ENCODE results near the gene SYMPK.

Gene SYMPK

GRCh38 chr19:45785781-45786532 lies 77.0 kb downstream of the SYMPK start:
- no peak for DNase-seq (ENCODE audit: low read depth, low spot score)
- H3K27ac ChIP-seq = no peak overlapping the region

- DNase-seq (ENCODE audit: low read depth, low spot score) = no peak
- no peak overlapping the region for H3K27ac ChIP-seq
Measured at GRCh38 chr19:45785097-45785496, 77.8 kb downstream of the SYMPK start.

- H3K27ac ChIP-seq = no peak overlapping the region
- no peak for DNase-seq (ENCODE audit: low read depth, low spot score)
Measured at GRCh38 chr19:45784096-45784495, 78.9 kb downstream of the SYMPK start.

GRCh38 chr19:45782820-45783785 lies 79.8 kb downstream of the SYMPK start:
- H3K27ac ChIP-seq = peak overlapping the region; percentile 24
- DNase-seq (ENCODE audit: low read depth, low spot score) = no peak

GRCh38 chr19:45782162-45782691 lies 80.7 kb downstream of the SYMPK start, which contains the start of gene DMPK:
TSS of gene DMPK (minus strand) at chr19:45782490. CDS start at chr19:45782352, 138 bp downstream.
- H3K27ac ChIP-seq = peak within 1 kb of the TSS; percentile 24
- no peak for DNase-seq (ENCODE audit: low read depth, low spot score)

- no peak for DNase-seq (ENCODE audit: low read depth, low spot score)
- H3K27ac ChIP-seq = peak overlapping the region; percentile 24
Measured at GRCh38 chr19:45781214-45782161, 81.5 kb downstream of the SYMPK start.

- H3K27ac ChIP-seq = no peak overlapping the region
- DNase-seq (ENCODE audit: low read depth, low spot score) = no peak
Measured at GRCh38 chr19:45780448-45781213, 82.3 kb downstream of the SYMPK start.

GRCh38 chr19:45780146-45780447 lies 82.8 kb downstream of the SYMPK start:
- no peak for DNase-seq (ENCODE audit: low read depth, low spot score)
- no peak overlapping the region for H3K27ac ChIP-seq

- no peak for DNase-seq (ENCODE audit: low read depth, low spot score)
- no peak overlapping the region for H3K27ac ChIP-seq
Measured at GRCh38 chr19:45779231-45780145, 83.5 kb downstream of the SYMPK start.

- no peak for DNase-seq (ENCODE audit: low read depth, low spot score)
- no peak overlapping the region for H3K27ac ChIP-seq
Measured at GRCh38 chr19:45778010-45778661, 84.8 kb downstream of the SYMPK start.

- no peak for DNase-seq (ENCODE audit: low read depth, low spot score)
- H3K27ac ChIP-seq = no peak overlapping the region
Measured at GRCh38 chr19:45777395-45777961, 85.5 kb downstream of the SYMPK start.

GRCh38 chr19:45774765-45775164 lies 88.2 kb downstream of the SYMPK start:
- no peak for DNase-seq (ENCODE audit: low read depth, low spot score)
- H3K27ac ChIP-seq = no peak overlapping the region

GRCh38 chr19:45773384-45773783 lies 89.6 kb downstream of the SYMPK start:
- H3K27ac ChIP-seq = no peak overlapping the region
- DNase-seq (ENCODE audit: low read depth, low spot score) = no peak

GRCh38 chr19:45772912-45773311 lies 90.0 kb downstream of the SYMPK start:
- H3K27ac ChIP-seq = no peak overlapping the region
- no peak for DNase-seq (ENCODE audit: low read depth, low spot score)

GRCh38 chr19:45772130-45772840 lies 90.7 kb downstream of the SYMPK start:
- no peak overlapping the region for H3K27ac ChIP-seq
- no peak for DNase-seq (ENCODE audit: low read depth, low spot score)

- H3K27ac ChIP-seq = no peak overlapping the region
- no peak for DNase-seq (ENCODE audit: low read depth, low spot score)
Measured at GRCh38 chr19:45771311-45771933, 91.5 kb downstream of the SYMPK start.
